ENCODE measurements around the gene MYL1. TPM values are rescaled to one million over a fixed set of nuclear protein-coding genes. Genes with fewer than 3 reads are reported as not detected.

MYL1 gene
- total and polyA plus RNA-seq, 2 donors from 2014 or later: not detected

- no peak for FAIRE-seq
- TF ChIP-seq, protein P1, sequence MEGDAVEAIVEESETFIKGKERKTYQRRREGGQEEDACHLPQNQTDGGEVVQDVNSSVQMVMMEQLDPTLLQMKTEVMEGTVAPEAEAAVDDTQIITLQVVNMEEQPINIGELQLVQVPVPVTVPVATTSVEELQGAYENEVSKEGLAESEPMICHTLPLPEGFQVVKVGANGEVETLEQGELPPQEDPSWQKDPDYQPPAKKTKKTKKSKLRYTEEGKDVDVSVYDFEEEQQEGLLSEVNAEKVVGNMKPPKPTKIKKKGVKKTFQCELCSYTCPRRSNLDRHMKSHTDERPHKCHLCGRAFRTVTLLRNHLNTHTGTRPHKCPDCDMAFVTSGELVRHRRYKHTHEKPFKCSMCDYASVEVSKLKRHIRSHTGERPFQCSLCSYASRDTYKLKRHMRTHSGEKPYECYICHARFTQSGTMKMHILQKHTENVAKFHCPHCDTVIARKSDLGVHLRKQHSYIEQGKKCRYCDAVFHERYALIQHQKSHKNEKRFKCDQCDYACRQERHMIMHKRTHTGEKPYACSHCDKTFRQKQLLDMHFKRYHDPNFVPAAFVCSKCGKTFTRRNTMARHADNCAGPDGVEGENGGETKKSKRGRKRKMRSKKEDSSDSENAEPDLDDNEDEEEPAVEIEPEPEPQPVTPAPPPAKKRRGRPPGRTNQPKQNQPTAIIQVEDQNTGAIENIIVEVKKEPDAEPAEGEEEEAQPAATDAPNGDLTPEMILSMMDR (IDR thresholded peaks at IDR 0.05; ENCODE audit: borderline replicate concordance, extremely low read depth, insufficient read depth): no peak
- Histone ChIP-seq H3K9ac (ENCODE audit: low read length in 3 of 3) (no peak overlapping the region), H3K4me1 (ENCODE audit: control insufficient read depth in 2 of 3, insufficient read depth in 2 of 3, low read depth in 1 of 3, low read length in 3 of 3) (no peaks in the 10 kb centered on the region), H3K9me3 (ENCODE audit: control insufficient read depth in 2 of 3, insufficient read depth in 1 of 3, low read length in 3 of 3) (no peaks in the 10 kb centered on the region), H3K4me3 (ENCODE audit: low read length in 3 of 3) (no peak overlapping the region), H3K27me3 (ENCODE audit: control insufficient read depth, insufficient read depth, low read length) (no peaks in the 10 kb centered on the region), H3K27ac (ENCODE audit: low read depth in 2 of 2, low read length in 2 of 2) (no peak overlapping the region), H3K36me3 (ENCODE audit: control insufficient read depth in 2 of 3, insufficient read depth in 3 of 3, low read length in 3 of 3) (no peaks in the 10 kb centered on the region)
- DNase-seq: no peak
- intact Hi-C loops (cut with DNase I): no loop called here
Measured at GRCh38 chr2:210324458-210324857, 9.5 kb upstream of the MYL1 start.

GRCh38 chr2:210323003-210323402 is 8.0 kb upstream of the MYL1 start:
- no peaks in the 10 kb centered on the region for H3K4me1 ChIP-seq (ENCODE audit: control insufficient read depth in 2 of 3, insufficient read depth in 2 of 3, low read depth in 1 of 3, low read length in 3 of 3)
- intact Hi-C loops (cut with DNase I): no loop called here
- no peaks in the 10 kb centered on the region for H3K27me3 ChIP-seq (ENCODE audit: control insufficient read depth, insufficient read depth, low read length)
- H3K4me3 ChIP-seq (ENCODE audit: low read length in 3 of 3): no peak overlapping the region
- no peaks in the 10 kb centered on the region for H3K9me3 ChIP-seq (ENCODE audit: control insufficient read depth in 2 of 3, insufficient read depth in 1 of 3, low read length in 3 of 3)
- no peaks in the 10 kb centered on the region for H3K36me3 ChIP-seq (ENCODE audit: control insufficient read depth in 2 of 3, insufficient read depth in 3 of 3, low read length in 3 of 3)
- FAIRE-seq (no peak), DNase-seq (no peak)
- no peak overlapping the region for H3K9ac ChIP-seq (ENCODE audit: low read length in 3 of 3)
- H3K27ac ChIP-seq (ENCODE audit: low read depth in 2 of 2, low read length in 2 of 2): no peak overlapping the region
- TF ChIP-seq, protein P1 (IDR thresholded peaks at IDR 0.05; ENCODE audit: borderline replicate concordance, extremely low read depth, insufficient read depth): no peak

- Histone ChIP-seq H3K9ac (ENCODE audit: low read length in 3 of 3) (no peak overlapping the region), H3K27ac (ENCODE audit: low read depth in 2 of 2, low read length in 2 of 2) (no peak overlapping the region), H3K9me3 (ENCODE audit: control insufficient read depth in 2 of 3, insufficient read depth in 1 of 3, low read length in 3 of 3) (no peaks in the 10 kb centered on the region), H3K36me3 (ENCODE audit: control insufficient read depth in 2 of 3, insufficient read depth in 3 of 3, low read length in 3 of 3) (no peaks in the 10 kb centered on the region), H3K4me3 (ENCODE audit: low read length in 3 of 3) (no peak overlapping the region), H3K27me3 (ENCODE audit: control insufficient read depth, insufficient read depth, low read length) (no peaks in the 10 kb centered on the region), H3K4me1 (ENCODE audit: control insufficient read depth in 2 of 3, insufficient read depth in 2 of 3, low read depth in 1 of 3, low read length in 3 of 3) (no peaks in the 10 kb centered on the region)
- FAIRE-seq (no peak), DNase-seq (no peak)
- intact Hi-C loops (cut with DNase I): no loop called here
- TF ChIP-seq, protein P1 (IDR thresholded peaks at IDR 0.05; ENCODE audit: borderline replicate concordance, extremely low read depth, insufficient read depth): no peak
Measured at GRCh38 chr2:210318891-210319290, 3.9 kb upstream of the MYL1 start.

DNA sequence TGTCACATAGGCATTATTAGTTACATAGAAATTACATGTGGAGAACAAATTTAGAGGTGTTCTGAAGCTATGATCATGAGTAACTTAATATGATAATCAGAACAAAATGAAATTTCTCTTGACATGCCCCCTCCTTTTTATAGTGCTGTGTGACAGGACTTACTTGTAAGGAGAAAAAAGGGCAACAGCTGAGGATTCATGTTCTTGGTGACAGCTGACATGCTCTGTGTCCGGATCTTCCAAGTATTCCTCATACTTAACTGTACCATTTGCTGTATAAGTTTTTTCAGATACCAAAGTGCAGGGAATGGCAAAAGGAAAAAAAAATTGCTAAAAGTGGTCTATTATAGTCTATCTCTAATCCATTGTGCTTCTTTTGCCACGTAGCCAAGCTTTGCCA is 3.5 kb upstream of the MYL1 start:
- DNase-seq: no peak
- Histone ChIP-seq H3K36me3 (ENCODE audit: control insufficient read depth in 2 of 3, insufficient read depth in 3 of 3, low read length in 3 of 3) (no peaks in the 10 kb centered on the region), H3K9me3 (ENCODE audit: control insufficient read depth in 2 of 3, insufficient read depth in 1 of 3, low read length in 3 of 3) (no peaks in the 10 kb centered on the region), H3K4me1 (ENCODE audit: control insufficient read depth in 2 of 3, insufficient read depth in 2 of 3, low read depth in 1 of 3, low read length in 3 of 3) (no peaks in the 10 kb centered on the region), H3K9ac (ENCODE audit: low read length in 3 of 3) (no peak overlapping the region), H3K27ac (ENCODE audit: low read depth in 2 of 2, low read length in 2 of 2) (no peak overlapping the region), H3K4me3 (ENCODE audit: low read length in 3 of 3) (no peak overlapping the region), H3K27me3 (ENCODE audit: control insufficient read depth, insufficient read depth, low read length) (no peaks in the 10 kb centered on the region)
- TF ChIP-seq, protein P1 (IDR thresholded peaks at IDR 0.05; ENCODE audit: borderline replicate concordance, extremely low read depth, insufficient read depth): no peak
- intact Hi-C loops (cut with DNase I): no loop called here
- FAIRE-seq: no peak
